Natural killer cell (primary cell): ENCODE measurements around the gene CTBS. TPM values are rescaled to one million over a fixed set of nuclear protein-coding genes. Genes with fewer than 3 reads are reported as not detected.

Experiments used
- ATAC-seq, 3 donors: fragments of 150-1000 bp in 2 of 3; fragments of 200-7000 bp in 1 of 3; cut with Tn5 transposase; 1 replicate in 1 of 3; 2 replicates in 2 of 3; pipeline ENCODE4 v1.10.0; 2021; ENCODE audit warnings: mild to moderate bottlenecking in 2 of 3, moderate library complexity in 2 of 3
- DNase-seq, 2 donors: peaks; one replicate each; pipeline versions ENCODE4 v3.0.0 to v3.0.0-alpha.2; 2013 to 2021; ENCODE audit warnings: mixed read lengths in 1 of 2
- H3K27ac ChIP-seq: one replicate; pipeline ENCODE4 v1.5.1; 2013; ENCODE audit warnings: mild to moderate bottlenecking, low read length
- H3K27me3 ChIP-seq: one replicate; pipeline ENCODE4 v1.6.1; 2013; ENCODE audit warnings: low read length; ENCODE audit not compliant: control insufficient read depth, insufficient read depth
- H3K36me3 ChIP-seq: one replicate; pipeline ENCODE4 v1.6.1; 2013; ENCODE audit warnings: low read length; ENCODE audit not compliant: control insufficient read depth, insufficient read depth
- H3K4me1 ChIP-seq: one replicate; pipeline ENCODE4 v1.6.1; 2013; ENCODE audit warnings: low read length; ENCODE audit not compliant: control insufficient read depth, insufficient read depth
- H3K4me3 ChIP-seq: one replicate; pipeline ENCODE4 v1.5.1; 2013; ENCODE audit warnings: low read length
- H3K9me3 ChIP-seq: one replicate; pipeline ENCODE4 v1.6.1; 2013; ENCODE audit warnings: low read length; ENCODE audit not compliant: control insufficient read depth, insufficient read depth
- H3K27ac Mint-ChIP-seq, 2 donors: one replicate each; pipeline ENCODE4 v1.8.0; 2022; ENCODE audit warnings: mild to moderate bottlenecking in 2 of 2, mixed read lengths in 2 of 2, moderate library complexity in 1 of 2
- H3K27me3 Mint-ChIP-seq, 2 donors: one replicate each; pipeline ENCODE4 v1.8.0; 2022; ENCODE audit warnings: low read depth in 2 of 2, mixed read lengths in 2 of 2
- H3K36me3 Mint-ChIP-seq: one replicate; pipeline ENCODE4 v1.8.0; 2022; ENCODE audit warnings: mixed read lengths
- H3K4me1 Mint-ChIP-seq, 2 donors: one replicate each; pipeline ENCODE4 v1.8.0; 2022; ENCODE audit warnings: mixed read lengths in 2 of 2
- H3K4me3 Mint-ChIP-seq: one replicate; pipeline ENCODE4 v1.8.0; 2022; ENCODE audit warnings: mild to moderate bottlenecking, moderate library complexity, mixed read lengths
- H3K9me3 Mint-ChIP-seq, 2 donors: one replicate each; pipeline ENCODE4 v1.8.0; 2022; ENCODE audit warnings: mixed read lengths in 2 of 2
- WGBS: methylation state at CpG from one replicate; pipeline ENCODE4 v1.1.7; 2013; ENCODE audit warnings: missing lambda C conversion rate; ENCODE audit not compliant: insufficient coverage; 5-methylcytosine and 5-hydroxymethylcytosine counted together
- intact Hi-C: fragments of 100-400 bp; cut with micrococcal nuclease; formaldehyde crosslinking; loops from one replicate; pipeline ENCODE4 v1.14.2; 2022
- total RNA-seq, 4 donors: library from RNA; stranded (reverse); fragments of 120-200 nt in 1 of 4; gene quantifications; one replicate each; pipeline versions ENCODE4 v1.2.3 to v1.2.4, GENCODE V29; 2013 to 2022
- TF ChIP-seq, protein P1 (sequence below): fragments of 200-600 bp; IDR thresholded peaks from one replicate; pipeline ENCODE4 v1.8.0; 2022; ENCODE audit warnings: antibody characterized with exemption

Gene CTBS
- total RNA-seq, 3 donors from 2014 or later (not counting 1 experiment from before 2014, with no cell fraction given), result 14.4 to 19.9 (median 17.1) TPM

DNA sequence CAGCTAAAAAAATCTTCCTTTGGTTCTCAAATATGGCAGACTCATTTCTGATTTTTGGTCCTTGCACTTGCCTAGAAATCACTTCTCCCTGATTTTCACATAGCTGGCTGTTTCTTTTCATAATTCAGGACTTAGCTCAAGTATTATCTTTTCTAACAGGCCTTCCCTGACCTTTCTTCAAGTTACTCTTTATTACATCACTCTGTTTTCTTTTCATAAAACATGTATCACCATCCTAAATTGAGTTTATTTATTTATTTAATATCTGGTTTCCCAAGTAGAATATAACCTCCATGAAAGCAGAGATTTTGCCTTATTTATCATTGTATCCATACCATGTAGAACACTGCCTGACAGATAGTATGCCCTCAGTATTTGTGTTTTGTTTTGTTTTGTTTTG is 49.6 kb downstream of the CTBS start:
- no peak for DNase-seq
- no peak overlapping the region for H3K27ac Mint-ChIP-seq
- intact Hi-C loops, result no loop called here
- H3K4me3 Mint-ChIP-seq, result no peak overlapping the region
- no peak for ATAC-seq
- TF ChIP-seq, protein P1, sequence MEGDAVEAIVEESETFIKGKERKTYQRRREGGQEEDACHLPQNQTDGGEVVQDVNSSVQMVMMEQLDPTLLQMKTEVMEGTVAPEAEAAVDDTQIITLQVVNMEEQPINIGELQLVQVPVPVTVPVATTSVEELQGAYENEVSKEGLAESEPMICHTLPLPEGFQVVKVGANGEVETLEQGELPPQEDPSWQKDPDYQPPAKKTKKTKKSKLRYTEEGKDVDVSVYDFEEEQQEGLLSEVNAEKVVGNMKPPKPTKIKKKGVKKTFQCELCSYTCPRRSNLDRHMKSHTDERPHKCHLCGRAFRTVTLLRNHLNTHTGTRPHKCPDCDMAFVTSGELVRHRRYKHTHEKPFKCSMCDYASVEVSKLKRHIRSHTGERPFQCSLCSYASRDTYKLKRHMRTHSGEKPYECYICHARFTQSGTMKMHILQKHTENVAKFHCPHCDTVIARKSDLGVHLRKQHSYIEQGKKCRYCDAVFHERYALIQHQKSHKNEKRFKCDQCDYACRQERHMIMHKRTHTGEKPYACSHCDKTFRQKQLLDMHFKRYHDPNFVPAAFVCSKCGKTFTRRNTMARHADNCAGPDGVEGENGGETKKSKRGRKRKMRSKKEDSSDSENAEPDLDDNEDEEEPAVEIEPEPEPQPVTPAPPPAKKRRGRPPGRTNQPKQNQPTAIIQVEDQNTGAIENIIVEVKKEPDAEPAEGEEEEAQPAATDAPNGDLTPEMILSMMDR, result no peak
- no peaks in the 10 kb centered on the region for H3K27me3 Mint-ChIP-seq
- Histone ChIP-seq H3K9me3 (no peaks in the 10 kb centered on the region), H3K27me3 (no peaks in the 10 kb centered on the region), H3K36me3 (peaks cover 1% of the 10 kb centered on the region), H3K27ac (no peak overlapping the region), H3K4me1 (no peaks in the 10 kb centered on the region), H3K4me3 (no peak overlapping the region)
- no peaks in the 10 kb centered on the region for H3K4me1 Mint-ChIP-seq
- no peaks in the 10 kb centered on the region for H3K36me3 Mint-ChIP-seq
- H3K9me3 Mint-ChIP-seq, result no peaks in the 10 kb centered on the region

GRCh38 chr1:84510668-84511067 is 63.6 kb downstream of the CTBS start:
- H3K27me3 Mint-ChIP-seq, result no peaks in the 10 kb centered on the region
- ATAC-seq, result no peak
- no peak for DNase-seq
- intact Hi-C loops, result no loop called here
- no CpG with 5 or more reads among the region's 3 CpGs for WGBS
- Histone ChIP-seq H3K9me3 (no peaks in the 10 kb centered on the region), H3K27ac (no peak overlapping the region), H3K36me3 (no peaks in the 10 kb centered on the region), H3K4me3 (no peak overlapping the region), H3K27me3 (no peaks in the 10 kb centered on the region), H3K4me1 (no peaks in the 10 kb centered on the region)
- no peak overlapping the region for H3K4me3 Mint-ChIP-seq
- TF ChIP-seq, protein P1, result no peak
- peaks cover under 1 to 8% of the 10 kb centered on the region in 2 donors for H3K4me1 Mint-ChIP-seq
- no peaks in the 10 kb centered on the region for H3K9me3 Mint-ChIP-seq
- H3K27ac Mint-ChIP-seq, result no peak overlapping the region
- no peaks in the 10 kb centered on the region for H3K36me3 Mint-ChIP-seq

GRCh38 chr1:84510165-84510564 is 64.1 kb downstream of the CTBS start:
- no peaks in the 10 kb centered on the region for H3K9me3 Mint-ChIP-seq
- H3K27ac ChIP-seq, result no peak overlapping the region
- no peaks in the 10 kb centered on the region for H3K36me3 Mint-ChIP-seq
- TF ChIP-seq, protein P1, result no peak
- H3K4me1 ChIP-seq, result peaks cover under 1% of the 10 kb centered on the region
- H3K4me1 Mint-ChIP-seq, result peaks cover 5 to 13% of the 10 kb centered on the region in 2 donors
- no peaks in the 10 kb centered on the region for H3K36me3 ChIP-seq
- intact Hi-C loops, result no loop called here
- H3K4me3 ChIP-seq, result no peak overlapping the region
- no peak overlapping the region for H3K27ac Mint-ChIP-seq
- no peaks in the 10 kb centered on the region for H3K9me3 ChIP-seq
- H3K4me3 Mint-ChIP-seq, result no peak overlapping the region
- no peaks in the 10 kb centered on the region for H3K27me3 ChIP-seq
- ATAC-seq (no peak), DNase-seq (no peak)
- H3K27me3 Mint-ChIP-seq, result no peaks in the 10 kb centered on the region
- WGBS, result 100% methylated on average over 1 of the region's 2 CpGs

DNA sequence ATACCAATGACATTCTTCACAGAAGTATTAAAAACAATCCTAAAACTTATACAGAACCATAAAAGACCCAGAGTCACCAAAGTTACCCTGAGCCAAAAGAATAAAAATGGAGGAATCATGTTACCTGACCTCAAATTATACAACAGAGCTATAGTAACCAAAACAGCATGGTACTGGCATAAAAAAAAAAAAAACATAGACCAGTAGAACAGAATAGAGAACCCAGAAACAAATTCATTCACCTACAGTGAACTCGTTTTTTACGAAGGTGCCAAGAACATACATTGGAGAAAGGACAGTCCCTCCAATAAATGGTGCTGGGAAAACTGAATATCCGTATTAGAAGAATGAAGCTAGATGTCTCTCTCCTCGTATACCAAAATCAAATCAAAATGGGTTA is 65.2 kb downstream of the CTBS start:
- H3K36me3 ChIP-seq, result no peaks in the 10 kb centered on the region
- Mint-ChIP-seq H3K9me3 (no peaks in the 10 kb centered on the region), H3K4me1 (peaks cover 16 to 25% of the 10 kb centered on the region in 2 donors), H3K4me3 (no peak overlapping the region), H3K27ac (no peak overlapping the region), H3K36me3 (no peaks in the 10 kb centered on the region), H3K27me3 (no peaks in the 10 kb centered on the region)
- ATAC-seq (no peak), DNase-seq (no peak)
- peaks cover 5% of the 10 kb centered on the region for H3K4me1 ChIP-seq
- 100% methylated on average over 1 of the region's 4 CpGs for WGBS
- TF ChIP-seq, protein P1, result no peak
- H3K9me3 ChIP-seq, result no peaks in the 10 kb centered on the region
- intact Hi-C loops, result loop anchor here (5.0 to 10.0 kb wide), 2 partner anchors 113 to 364 kb away; partner anchors contain the start of gene PRKACB
- no peak overlapping the region for H3K27ac ChIP-seq
- H3K4me3 ChIP-seq, result no peak overlapping the region
- no peaks in the 10 kb centered on the region for H3K27me3 ChIP-seq
